Measurements from ENCODE around the gene PPFIA1. TPM values are rescaled to one million over a fixed set of nuclear protein-coding genes. Genes with fewer than 3 reads are reported as not detected.
"Not testable (repeated sequence)": the region's sequence is repeated elsewhere in the genome, so short reads cannot be mapped to it uniquely, and the experiment has no call there.

Gene PPFIA1
- total RNA-seq, 2 donors from 2014 or later = 105 to 118 TPM

- no peaks in the 10 kb centered on the region for H3K9me3 ChIP-seq (ENCODE audit: control insufficient read depth, low read length)
- no peak for DNase-seq
- no peaks in the 10 kb centered on the region for H3K27me3 ChIP-seq (ENCODE audit: control insufficient read depth, insufficient read depth, low read length, poor library complexity, severe bottlenecking)
- H3K4me1 ChIP-seq (ENCODE audit: control insufficient read depth, insufficient read depth, low read length) = peaks cover 7% of the 10 kb centered on the region
- H3K27me3 Mint-ChIP-seq (ENCODE audit: insufficient read depth) = no peaks in the 10 kb centered on the region
- H3K4me3 Mint-ChIP-seq = no peak overlapping the region
- whole genome bisulfite sequencing, 2 experiments (ENCODE audit: insufficient coverage in 1 of 2, insufficient read length in 1 of 2) = 95 to 100% methylated on average over 4 to 12 of the region's 12 CpGs
- no peak overlapping the region for H3K27ac ChIP-seq (ENCODE audit: low read depth, low read length)
- no peaks in the 10 kb centered on the region for H3K36me3 Mint-ChIP-seq (ENCODE audit: low read depth)
- H3K9me3 Mint-ChIP-seq = no peaks in the 10 kb centered on the region
- H3K27ac Mint-ChIP-seq = no peak overlapping the region
- peaks cover 41% of the 10 kb centered on the region for H3K4me1 Mint-ChIP-seq
- no peak overlapping the region for H3K4me3 ChIP-seq (ENCODE audit: low read length)
- no peaks in the 10 kb centered on the region for H3K36me3 ChIP-seq (ENCODE audit: control insufficient read depth, insufficient read depth, low read length)
- no peak overlapping the region for H3K9ac ChIP-seq (ENCODE audit: extremely low read depth, low read length, poor library complexity, severe bottlenecking)
- TF ChIP-seq CTCF (conservative IDR thresholded peaks at IDR 0.05) = no peak
Measured at GRCh38 chr11:70252844-70253243, 17.6 kb upstream of the PPFIA1 start.

- Histone ChIP-seq H3K9me3 (ENCODE audit: control insufficient read depth, low read length) (no peaks in the 10 kb centered on the region), H3K9ac (ENCODE audit: extremely low read depth, low read length, poor library complexity, severe bottlenecking) (no peak overlapping the region), H3K4me3 (ENCODE audit: low read length) (no peak overlapping the region), H3K27ac (ENCODE audit: low read depth, low read length) (no peak overlapping the region), H3K36me3 (ENCODE audit: control insufficient read depth, insufficient read depth, low read length) (no peaks in the 10 kb centered on the region), H3K27me3 (ENCODE audit: control insufficient read depth, insufficient read depth, low read length, poor library complexity, severe bottlenecking) (no peaks in the 10 kb centered on the region), H3K4me1 (ENCODE audit: control insufficient read depth, insufficient read depth, low read length) (peaks cover 5% of the 10 kb centered on the region)
- no peaks in the 10 kb centered on the region for H3K36me3 Mint-ChIP-seq (ENCODE audit: low read depth)
- H3K4me1 Mint-ChIP-seq = peaks cover 25% of the 10 kb centered on the region
- H3K9me3 Mint-ChIP-seq = no peaks in the 10 kb centered on the region
- H3K4me3 Mint-ChIP-seq = no peak overlapping the region
- H3K27ac Mint-ChIP-seq = no peak overlapping the region
- DNase-seq = no peak
- TF ChIP-seq CTCF (conservative IDR thresholded peaks at IDR 0.05) = no peak
- WGBS, 2 experiments (ENCODE audit: insufficient coverage in 1 of 2, insufficient read length in 1 of 2) = 81 to 85% methylated on average over 6 to 12 of the region's 12 CpGs
- H3K27me3 Mint-ChIP-seq (ENCODE audit: insufficient read depth) = no peaks in the 10 kb centered on the region
Measured at GRCh38 chr11:70255477-70256116, 14.9 kb upstream of the PPFIA1 start.

GRCh38 chr11:70259077-70259476, 11.4 kb upstream of the PPFIA1 start:
- not testable (repeated sequence) for H3K27ac Mint-ChIP-seq; H3K4me1 ChIP-seq (ENCODE audit: control insufficient read depth, insufficient read depth, low read length); DNase-seq; H3K27me3 Mint-ChIP-seq (ENCODE audit: insufficient read depth); H3K9me3 ChIP-seq (ENCODE audit: control insufficient read depth, low read length); H3K9me3 Mint-ChIP-seq; H3K27ac ChIP-seq (ENCODE audit: low read depth, low read length); H3K36me3 ChIP-seq (ENCODE audit: control insufficient read depth, insufficient read depth, low read length); H3K4me3 Mint-ChIP-seq; H3K4me3 ChIP-seq (ENCODE audit: low read length); H3K27me3 ChIP-seq (ENCODE audit: control insufficient read depth, insufficient read depth, low read length, poor library complexity, severe bottlenecking); H3K9ac ChIP-seq (ENCODE audit: extremely low read depth, low read length, poor library complexity, severe bottlenecking); H3K36me3 Mint-ChIP-seq (ENCODE audit: low read depth)
- WGBS, 2 experiments (ENCODE audit: insufficient coverage in 1 of 2, insufficient read length in 1 of 2) = 83% methylated on average over 2 of the region's 2 CpGs; no CpG with 5 or more reads in 1 of the 2 experiments
- peaks cover 11% of the 10 kb centered on the region for H3K4me1 Mint-ChIP-seq

GRCh38 chr11:70262951-70263350, 7.5 kb upstream of the PPFIA1 start:
- no peaks in the 10 kb centered on the region for H3K27me3 Mint-ChIP-seq (ENCODE audit: insufficient read depth)
- no peak overlapping the region for H3K4me3 Mint-ChIP-seq
- Histone ChIP-seq H3K4me1 (ENCODE audit: control insufficient read depth, insufficient read depth, low read length) (no peaks in the 10 kb centered on the region), H3K9ac (ENCODE audit: extremely low read depth, low read length, poor library complexity, severe bottlenecking) (no peak overlapping the region), H3K27ac (ENCODE audit: low read depth, low read length) (no peak overlapping the region), H3K27me3 (ENCODE audit: control insufficient read depth, insufficient read depth, low read length, poor library complexity, severe bottlenecking) (no peaks in the 10 kb centered on the region), H3K9me3 (ENCODE audit: control insufficient read depth, low read length) (no peaks in the 10 kb centered on the region), H3K36me3 (ENCODE audit: control insufficient read depth, insufficient read depth, low read length) (no peaks in the 10 kb centered on the region), H3K4me3 (ENCODE audit: low read length) (no peak overlapping the region)
- no peak for TF ChIP-seq CTCF (conservative IDR thresholded peaks at IDR 0.05)
- no peak for DNase-seq
- H3K27ac Mint-ChIP-seq = no peak overlapping the region
- H3K36me3 Mint-ChIP-seq (ENCODE audit: low read depth) = no peaks in the 10 kb centered on the region
- 99 to 100% methylated on average over 6 of the region's 6 CpGs for WGBS, 2 experiments (ENCODE audit: insufficient coverage in 1 of 2, insufficient read length in 1 of 2)
- peaks cover 2% of the 10 kb centered on the region for H3K4me1 Mint-ChIP-seq
- H3K9me3 Mint-ChIP-seq = no peaks in the 10 kb centered on the region
